ENCODE measurements around the gene FAM227B.

DNA sequence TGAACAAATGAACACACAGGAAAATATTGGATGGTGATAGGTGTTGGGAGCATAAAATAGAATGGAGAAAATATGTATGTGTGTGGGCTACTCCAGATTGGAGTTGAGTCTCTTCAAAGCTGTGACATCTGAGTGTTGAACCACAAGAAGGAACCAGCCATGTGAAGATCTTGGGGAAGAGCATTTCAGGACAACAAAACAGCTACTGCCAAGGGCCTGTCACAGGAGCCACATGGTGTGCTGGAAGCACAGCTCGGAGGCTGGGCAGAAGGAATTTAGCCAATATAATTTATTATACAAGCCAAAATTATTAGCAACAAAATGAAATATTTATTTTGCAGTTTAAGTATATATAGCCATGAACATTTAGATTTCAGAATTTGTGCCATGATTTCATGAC, 305.9 kb downstream of the FAM227B start:
- TF ChIP-seq, protein P1, sequence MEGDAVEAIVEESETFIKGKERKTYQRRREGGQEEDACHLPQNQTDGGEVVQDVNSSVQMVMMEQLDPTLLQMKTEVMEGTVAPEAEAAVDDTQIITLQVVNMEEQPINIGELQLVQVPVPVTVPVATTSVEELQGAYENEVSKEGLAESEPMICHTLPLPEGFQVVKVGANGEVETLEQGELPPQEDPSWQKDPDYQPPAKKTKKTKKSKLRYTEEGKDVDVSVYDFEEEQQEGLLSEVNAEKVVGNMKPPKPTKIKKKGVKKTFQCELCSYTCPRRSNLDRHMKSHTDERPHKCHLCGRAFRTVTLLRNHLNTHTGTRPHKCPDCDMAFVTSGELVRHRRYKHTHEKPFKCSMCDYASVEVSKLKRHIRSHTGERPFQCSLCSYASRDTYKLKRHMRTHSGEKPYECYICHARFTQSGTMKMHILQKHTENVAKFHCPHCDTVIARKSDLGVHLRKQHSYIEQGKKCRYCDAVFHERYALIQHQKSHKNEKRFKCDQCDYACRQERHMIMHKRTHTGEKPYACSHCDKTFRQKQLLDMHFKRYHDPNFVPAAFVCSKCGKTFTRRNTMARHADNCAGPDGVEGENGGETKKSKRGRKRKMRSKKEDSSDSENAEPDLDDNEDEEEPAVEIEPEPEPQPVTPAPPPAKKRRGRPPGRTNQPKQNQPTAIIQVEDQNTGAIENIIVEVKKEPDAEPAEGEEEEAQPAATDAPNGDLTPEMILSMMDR (IDR thresholded peaks at IDR 0.05), result no peak
- no peak for TF ChIP-seq POLR2AphosphoS5 (IDR thresholded peaks at IDR 0.05)
